K562 (cell line): ENCODE results near the gene PNPLA1. TPM values are rescaled to one million over a fixed set of nuclear protein-coding genes. Genes with fewer than 3 reads are reported as not detected.

Source experiments
- CBX2 ChIP-seq: fragments of 200-600 bp; sonication (generic); IDR thresholded peaks from one replicate; pipeline ENCODE4 v1.6.1; 2012; ENCODE audit warnings: mild to moderate bottlenecking, low read length, inconsistent platforms; ENCODE audit not compliant: insufficient read depth, poor library complexity, severe bottlenecking
- CTCF ChIP-seq, 3 experiments: IDR thresholded peaks in 2 of 3; conservative IDR thresholded peaks in 1 of 3; 2 replicates each; pipeline ENCODE4 v1.5.1; 2011 to 2012; ENCODE audit warnings: low read length in 3 of 3, mild to moderate bottlenecking in 3 of 3, control low read depth in 2 of 3, improper control_type of control experiment in 1 of 3, inconsistent platforms in 1 of 3, low read depth in 1 of 3, mixed read lengths in 1 of 3, moderate library complexity in 1 of 3; ENCODE audit not compliant: insufficient read depth in 2 of 3
- E2F8 ChIP-seq: fragments of 450-650 bp; IDR thresholded peaks from 2 replicates; pipeline ENCODE4 v1.7.1; 2018; ENCODE audit warnings: mild to moderate bottlenecking, low read depth; ENCODE audit not compliant: partially characterized antibody
- HMG20B ChIP-seq: fragments of 250-450 bp; sonication (Bioruptor Pico); IDR thresholded peaks from 2 replicates; pipeline ENCODE4 v1.5.0; 2021; ENCODE audit warnings: mild to moderate bottlenecking
- NCOA4 ChIP-seq: fragments of 450-650 bp; IDR thresholded peaks from 2 replicates; pipeline ENCODE4 v1.6.1; 2018; ENCODE audit warnings: mild to moderate bottlenecking; ENCODE audit not compliant: partially characterized antibody
- NELFE ChIP-seq: IDR thresholded peaks from 2 replicates; pipeline ENCODE4 v1.6.1; 2011; ENCODE audit warnings: mild to moderate bottlenecking; ENCODE audit not compliant: insufficient read depth, insufficient read length
- NFYB ChIP-seq: IDR thresholded peaks from 2 replicates; pipeline ENCODE4 v1.6.1; 2011; ENCODE audit warnings: mild to moderate bottlenecking, moderate library complexity; ENCODE audit not compliant: insufficient read length; ENCODE audit errors: extremely low read depth
- SIN3A ChIP-seq, 2 experiments: fragments of 150-350 bp in 1 of 2; IDR thresholded peaks; 2 replicates each; pipeline ENCODE4 v1.6.1; 2011 to 2016; ENCODE audit warnings: borderline replicate concordance in 2 of 2, low read depth in 2 of 2, low read length in 2 of 2, mild to moderate bottlenecking in 2 of 2, moderate library complexity in 2 of 2; ENCODE audit not compliant: control insufficient read depth in 1 of 2
- U2AF2 ChIP-seq: fragments of 200-400 bp; formaldehyde crosslinking; optimal IDR thresholded peaks from 2 replicates; pipeline ENCODE3; 2017; ENCODE audit warnings: low read depth, mild to moderate bottlenecking, low read length
- ZFPM2 ChIP-seq: fragments of 250-450 bp; sonication (Bioruptor Pico); IDR thresholded peaks from 2 replicates; pipeline ENCODE4 v1.5.1; 2022; ENCODE audit warnings: mild to moderate bottlenecking
- polyA plus RNA-seq, 8 experiments: library from polyadenylated mRNA; depleted of rRNA in 4 of 8; stranded (reverse) in 5 of 8; unstranded in 3 of 8; fragments of >200 nt; fragmentation: Nextera tagmentation in 2 of 8; fragmentation: Illumina TruSeq in 1 of 8; extraction: Ambion mirVana in 2 of 8; extraction: Trizol in 1 of 8; gene quantifications; 2 replicates each; pipeline versions ENCODE4 v1.2.1 to v1.2.3, GENCODE V29; 2011 to 2014; ENCODE audit warnings: inconsistent platforms in 1 of 8, missing spikeins in 1 of 8
- total RNA-seq, 7 experiments: library from RNA; depleted of rRNA in 6 of 7; stranded (reverse); fragments of >200 nt in 6 of 7; fragmentation: Illumina TruSeq in 2 of 7; extraction: Trizol in 2 of 7; gene quantifications; 2 replicates each; pipeline versions ENCODE4 v1.2.1 to v1.2.3, GENCODE V29; 2011 to 2021; ENCODE audit warnings: low replicate concordance in 1 of 7
- TF ChIP-seq, protein P1 (sequence below): sonication (generic); formaldehyde crosslinking; IDR thresholded peaks from 2 replicates; pipeline ENCODE4 v1.8.1; 2023; ENCODE audit warnings: mild to moderate bottlenecking, missing genetic modification reagents
- TF ChIP-seq, protein P2 (sequence below), 2 experiments: fragments of 450-650 bp in 1 of 2; IDR thresholded peaks; 2 replicates each; pipeline ENCODE4 v1.6.1; 2011 to 2017; ENCODE audit warnings: low read depth in 2 of 2, antibody characterized with exemption in 1 of 2, borderline replicate concordance in 1 of 2, low read length in 1 of 2, mild to moderate bottlenecking in 1 of 2, mixed read lengths in 1 of 2; ENCODE audit not compliant: control insufficient read depth in 1 of 2
- TF ChIP-seq, protein P3 (sequence below): sonication (generic); formaldehyde crosslinking; IDR thresholded peaks from 2 replicates; pipeline ENCODE4 v1.8.1; 2022; ENCODE audit warnings: missing genetic modification reagents

PNPLA1 gene
- total and polyA plus RNA-seq, 9 of the 15 experiments (the other 6 are each of a cell fraction or from before 2014, with no cell fraction given), result 0.04 to 0.27 (median 0.13) TPM; not detected in 2

GRCh38 chr6:36350681-36351571 is 81.1 kb downstream of the PNPLA1 start (continued):
- TF ChIP-seq E2F8 (peak; percentile 99), NELFE (no peak), CBX2 (no peak), NCOA4 (no peak), ZFPM2 (peak; percentile 58; the same call in 1 of the 2 replicates), CTCF (IDR thresholded peaks at IDR 0.05 in 2 of 3, conservative IDR thresholded peaks at IDR 0.05 in 1 of 3; ENCODE audit: insufficient read depth in 2 of 3, low read depth in 1 of 3, low read length in 3 of 3) (no peak), HMG20B (CRISPR knock-in tag) (no peak), U2AF2 (no peak), NFYB (no peak), SIN3A (IDR thresholded peaks at IDR 0.05; ENCODE audit: borderline replicate concordance in 2 of 2, control insufficient read depth in 1 of 2, low read depth in 2 of 2, low read length in 2 of 2) (no peak)
- TF ChIP-seq, protein P1, sequence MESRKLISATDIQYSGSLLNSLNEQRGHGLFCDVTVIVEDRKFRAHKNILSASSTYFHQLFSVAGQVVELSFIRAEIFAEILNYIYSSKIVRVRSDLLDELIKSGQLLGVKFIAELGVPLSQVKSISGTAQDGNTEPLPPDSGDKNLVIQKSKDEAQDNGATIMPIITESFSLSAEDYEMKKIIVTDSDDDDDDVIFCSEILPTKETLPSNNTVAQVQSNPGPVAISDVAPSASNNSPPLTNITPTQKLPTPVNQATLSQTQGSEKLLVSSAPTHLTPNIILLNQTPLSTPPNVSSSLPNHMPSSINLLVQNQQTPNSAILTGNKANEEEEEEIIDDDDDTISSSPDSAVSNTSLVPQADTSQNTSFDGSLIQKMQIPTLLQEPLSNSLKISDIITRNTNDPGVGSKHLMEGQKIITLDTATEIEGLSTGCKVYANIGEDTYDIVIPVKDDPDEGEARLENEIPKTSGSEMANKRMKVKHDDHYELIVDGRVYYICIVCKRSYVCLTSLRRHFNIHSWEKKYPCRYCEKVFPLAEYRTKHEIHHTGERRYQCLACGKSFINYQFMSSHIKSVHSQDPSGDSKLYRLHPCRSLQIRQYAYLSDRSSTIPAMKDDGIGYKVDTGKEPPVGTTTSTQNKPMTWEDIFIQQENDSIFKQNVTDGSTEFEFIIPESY (CRISPR knock-in tag), result peak; percentile 37; the same call in 1 of the 2 replicates
- TF ChIP-seq, protein P2, sequence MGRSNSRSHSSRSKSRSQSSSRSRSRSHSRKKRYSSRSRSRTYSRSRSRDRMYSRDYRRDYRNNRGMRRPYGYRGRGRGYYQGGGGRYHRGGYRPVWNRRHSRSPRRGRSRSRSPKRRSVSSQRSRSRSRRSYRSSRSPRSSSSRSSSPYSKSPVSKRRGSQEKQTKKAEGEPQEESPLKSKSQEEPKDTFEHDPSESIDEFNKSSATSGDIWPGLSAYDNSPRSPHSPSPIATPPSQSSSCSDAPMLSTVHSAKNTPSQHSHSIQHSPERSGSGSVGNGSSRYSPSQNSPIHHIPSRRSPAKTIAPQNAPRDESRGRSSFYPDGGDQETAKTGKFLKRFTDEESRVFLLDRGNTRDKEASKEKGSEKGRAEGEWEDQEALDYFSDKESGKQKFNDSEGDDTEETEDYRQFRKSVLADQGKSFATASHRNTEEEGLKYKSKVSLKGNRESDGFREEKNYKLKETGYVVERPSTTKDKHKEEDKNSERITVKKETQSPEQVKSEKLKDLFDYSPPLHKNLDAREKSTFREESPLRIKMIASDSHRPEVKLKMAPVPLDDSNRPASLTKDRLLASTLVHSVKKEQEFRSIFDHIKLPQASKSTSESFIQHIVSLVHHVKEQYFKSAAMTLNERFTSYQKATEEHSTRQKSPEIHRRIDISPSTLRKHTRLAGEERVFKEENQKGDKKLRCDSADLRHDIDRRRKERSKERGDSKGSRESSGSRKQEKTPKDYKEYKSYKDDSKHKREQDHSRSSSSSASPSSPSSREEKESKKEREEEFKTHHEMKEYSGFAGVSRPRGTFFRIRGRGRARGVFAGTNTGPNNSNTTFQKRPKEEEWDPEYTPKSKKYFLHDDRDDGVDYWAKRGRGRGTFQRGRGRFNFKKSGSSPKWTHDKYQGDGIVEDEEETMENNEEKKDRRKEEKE (IDR thresholded peaks at IDR 0.05; ENCODE audit: borderline replicate concordance in 1 of 2, control insufficient read depth in 1 of 2, low read depth in 2 of 2, low read length in 1 of 2), result no peak
- TF ChIP-seq, protein P3, sequence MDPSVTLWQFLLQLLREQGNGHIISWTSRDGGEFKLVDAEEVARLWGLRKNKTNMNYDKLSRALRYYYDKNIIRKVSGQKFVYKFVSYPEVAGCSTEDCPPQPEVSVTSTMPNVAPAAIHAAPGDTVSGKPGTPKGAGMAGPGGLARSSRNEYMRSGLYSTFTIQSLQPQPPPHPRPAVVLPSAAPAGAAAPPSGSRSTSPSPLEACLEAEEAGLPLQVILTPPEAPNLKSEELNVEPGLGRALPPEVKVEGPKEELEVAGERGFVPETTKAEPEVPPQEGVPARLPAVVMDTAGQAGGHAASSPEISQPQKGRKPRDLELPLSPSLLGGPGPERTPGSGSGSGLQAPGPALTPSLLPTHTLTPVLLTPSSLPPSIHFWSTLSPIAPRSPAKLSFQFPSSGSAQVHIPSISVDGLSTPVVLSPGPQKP, result no peak
